HT-29 (cell line): ENCODE measurements around the gene TRAF4. TPM values are rescaled to one million over a fixed set of nuclear protein-coding genes. Genes with fewer than 3 reads are reported as not detected.

ENCODE experiments used
- DNase-seq: peaks from one replicate; pipeline ENCODE4 v3.0.0-alpha.2; 2015; ENCODE audit warnings: low spot score
- total RNA-seq: library from RNA; depleted of rRNA; stranded (reverse); fragments of >200 nt; shearing (Covaris generic); gene quantifications from 2 replicates; pipeline ENCODE4 v1.2.3, GENCODE V29; 2014; rRNA removed

The TRAF4 gene, protein sequence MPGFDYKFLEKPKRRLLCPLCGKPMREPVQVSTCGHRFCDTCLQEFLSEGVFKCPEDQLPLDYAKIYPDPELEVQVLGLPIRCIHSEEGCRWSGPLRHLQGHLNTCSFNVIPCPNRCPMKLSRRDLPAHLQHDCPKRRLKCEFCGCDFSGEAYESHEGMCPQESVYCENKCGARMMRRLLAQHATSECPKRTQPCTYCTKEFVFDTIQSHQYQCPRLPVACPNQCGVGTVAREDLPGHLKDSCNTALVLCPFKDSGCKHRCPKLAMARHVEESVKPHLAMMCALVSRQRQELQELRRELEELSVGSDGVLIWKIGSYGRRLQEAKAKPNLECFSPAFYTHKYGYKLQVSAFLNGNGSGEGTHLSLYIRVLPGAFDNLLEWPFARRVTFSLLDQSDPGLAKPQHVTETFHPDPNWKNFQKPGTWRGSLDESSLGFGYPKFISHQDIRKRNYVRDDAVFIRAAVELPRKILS
- 295 and 307 TPM in 2 replicates for total RNA-seq

DNA sequence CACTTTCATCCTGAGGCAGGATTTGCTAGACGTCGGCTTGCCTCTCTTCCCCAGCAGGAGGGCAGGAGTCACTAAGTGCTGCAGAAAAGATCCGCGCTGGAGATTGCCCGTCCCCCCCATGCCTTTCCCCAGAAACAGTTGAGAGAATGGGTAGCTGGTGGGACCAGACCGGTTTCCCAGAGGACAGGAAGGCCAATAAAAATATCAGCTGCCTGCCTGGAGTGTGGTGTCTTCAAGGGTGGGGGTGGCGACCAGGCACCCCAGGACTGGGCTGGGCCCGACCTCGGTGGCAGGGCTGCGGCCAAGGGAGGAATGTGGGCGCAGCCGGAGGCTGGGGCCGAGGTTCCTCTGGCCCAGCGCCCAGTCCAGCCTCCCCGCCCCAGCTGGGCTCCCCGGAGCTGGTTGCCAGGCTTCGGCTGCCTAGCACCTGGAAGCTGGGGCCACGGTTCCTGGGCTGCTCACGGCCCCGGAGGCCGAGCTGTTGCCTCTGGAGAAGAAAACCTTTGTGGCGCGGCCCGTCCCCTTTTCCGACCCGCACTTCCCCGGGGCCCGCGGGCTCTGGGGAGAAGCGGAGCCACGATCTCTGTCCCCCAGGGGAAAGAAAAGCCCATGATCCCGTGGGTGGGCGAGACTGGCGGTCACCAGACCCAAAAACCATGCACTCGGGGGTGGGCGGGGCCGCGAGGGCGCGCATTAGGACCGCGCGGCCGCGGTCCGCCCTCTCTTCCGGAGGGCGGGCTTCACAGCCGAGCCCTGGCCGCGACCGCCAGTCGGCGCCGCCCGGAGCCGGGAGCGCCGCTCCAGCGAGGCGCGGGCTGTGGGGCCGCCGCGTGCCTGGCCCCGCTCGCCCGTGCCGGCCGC, at the start of gene TRAF4:
Gene TRAF4 (plus strand): TSS at position 769 of the 861 bp plus-strand sequence. CDS start 102 bp downstream, outside the sequence.
- DNase-seq: peak; percentile 98

DNA sequence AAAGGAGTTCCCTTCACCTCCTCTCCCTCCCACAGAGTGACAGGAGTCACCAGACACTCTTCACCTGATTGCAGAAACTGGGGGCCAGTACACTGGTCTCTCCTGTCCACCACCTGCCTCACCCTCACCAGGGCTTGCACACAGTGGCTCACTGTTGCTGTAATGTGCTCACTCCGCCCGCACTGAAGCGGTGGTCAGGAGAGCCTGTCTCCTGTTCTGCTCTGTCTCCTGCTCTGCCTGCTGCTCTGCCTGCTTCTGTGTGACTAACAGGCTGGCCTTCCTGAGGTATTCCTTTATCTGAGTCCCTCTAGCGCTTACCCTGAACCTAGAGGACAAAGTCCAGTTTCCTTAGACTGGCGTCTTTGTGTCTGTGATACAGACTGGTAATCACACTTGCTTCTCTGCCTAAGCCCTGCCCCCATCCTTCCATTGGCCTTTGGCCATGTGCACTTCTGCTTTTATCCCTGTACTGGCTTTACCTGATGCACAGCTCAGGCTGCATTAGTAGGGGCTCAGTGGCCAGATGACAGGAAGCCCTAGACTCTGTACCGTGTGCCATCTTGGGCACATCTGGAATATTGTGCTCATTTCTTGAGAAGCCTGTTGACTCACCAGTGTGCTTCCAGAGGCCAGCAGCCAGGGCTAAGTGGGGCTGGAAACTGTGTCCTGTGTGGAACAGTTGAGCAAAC, 45.4 kb upstream of the TRAF4 start:
- DNase-seq: peak; percentile 95

DNA sequence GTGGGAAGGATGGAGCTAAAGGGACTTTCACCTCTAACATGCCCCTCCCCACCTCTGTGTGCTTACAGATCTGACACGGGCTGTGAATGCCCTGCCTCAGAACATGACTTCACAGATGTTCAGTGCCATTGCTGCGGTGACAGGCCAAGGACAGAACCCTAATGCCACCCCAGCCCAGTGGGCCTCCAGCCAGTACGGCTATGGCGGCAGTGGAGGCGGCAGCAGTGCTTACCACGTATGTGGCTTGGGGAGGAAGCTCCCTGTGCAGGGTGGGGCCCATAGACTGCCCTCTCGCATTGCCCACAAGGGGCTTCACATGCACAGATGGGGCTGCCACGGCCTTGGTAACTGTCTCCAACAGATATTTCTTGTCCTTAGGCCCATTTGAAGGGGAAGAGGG, 43.5 kb upstream of the TRAF4 start:
- DNase-seq: no peak

DNA sequence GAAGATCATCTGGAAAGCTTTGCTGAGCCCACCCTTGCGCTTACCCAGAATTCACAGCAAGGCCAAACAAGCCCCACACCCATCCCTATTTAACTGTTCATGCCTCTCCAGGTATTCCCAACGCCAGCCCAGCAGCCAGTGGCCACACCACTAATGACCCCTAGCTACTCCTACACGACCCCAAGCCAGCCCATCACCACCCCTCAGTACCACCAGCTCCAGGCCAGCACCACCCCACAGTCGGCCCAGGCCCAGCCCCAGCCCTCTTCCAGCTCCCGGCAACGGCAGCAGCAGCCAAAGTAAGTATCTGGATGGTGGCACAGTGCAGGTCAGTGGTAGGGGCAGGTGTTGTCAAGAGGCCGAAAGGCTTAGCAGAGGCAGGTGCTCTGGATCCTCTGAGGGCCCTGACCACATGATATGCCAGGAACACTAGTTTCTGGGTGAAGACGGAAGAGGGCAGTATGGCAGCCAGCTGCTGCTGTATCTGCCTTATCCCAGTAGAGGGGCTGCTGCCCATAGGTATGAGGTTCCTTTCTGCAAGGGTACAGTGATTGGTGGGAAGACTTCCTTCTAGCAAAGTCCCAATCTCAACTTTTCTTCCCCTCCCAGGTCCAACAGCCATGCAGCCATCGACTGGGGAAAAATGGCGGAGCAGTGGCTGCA, 42.9 kb upstream of the TRAF4 start:
- DNase-seq: no peak

DNA sequence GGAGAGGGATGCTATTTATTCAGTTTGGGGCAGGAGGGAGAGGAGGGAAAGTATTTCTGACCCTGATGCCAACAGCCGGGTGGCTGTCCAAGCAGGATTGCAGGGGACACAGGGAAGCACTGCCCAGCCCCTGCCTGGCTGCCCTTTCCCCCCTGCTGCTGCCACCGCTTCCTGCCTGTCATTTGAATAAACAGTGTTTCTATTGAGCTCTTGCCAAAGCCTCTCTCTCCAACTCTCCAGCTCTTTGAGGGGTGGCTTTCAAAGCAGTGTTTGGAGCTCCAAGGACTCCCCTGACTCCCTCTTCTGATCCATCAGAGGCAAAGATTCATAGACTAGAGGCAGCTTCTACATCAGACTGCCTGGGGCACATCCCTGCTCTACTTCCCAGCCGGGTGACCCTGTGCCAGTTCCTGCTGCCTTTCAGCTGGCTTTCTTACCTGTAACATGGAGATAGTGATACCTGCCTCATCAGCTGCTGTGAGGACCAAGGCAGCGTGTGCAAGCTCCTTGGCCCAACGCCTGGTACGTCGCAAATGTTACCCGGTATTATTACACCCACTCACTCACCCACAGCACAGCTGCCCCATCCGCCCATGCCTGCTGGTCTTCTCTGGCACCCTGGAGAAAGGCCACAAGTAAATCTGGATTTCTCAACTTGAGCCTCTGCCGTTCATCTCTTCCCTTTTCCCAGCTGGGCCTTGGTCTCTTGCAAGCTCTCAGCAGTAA, 41.6 kb upstream of the TRAF4 start:
- DNase-seq: no peak

DNA sequence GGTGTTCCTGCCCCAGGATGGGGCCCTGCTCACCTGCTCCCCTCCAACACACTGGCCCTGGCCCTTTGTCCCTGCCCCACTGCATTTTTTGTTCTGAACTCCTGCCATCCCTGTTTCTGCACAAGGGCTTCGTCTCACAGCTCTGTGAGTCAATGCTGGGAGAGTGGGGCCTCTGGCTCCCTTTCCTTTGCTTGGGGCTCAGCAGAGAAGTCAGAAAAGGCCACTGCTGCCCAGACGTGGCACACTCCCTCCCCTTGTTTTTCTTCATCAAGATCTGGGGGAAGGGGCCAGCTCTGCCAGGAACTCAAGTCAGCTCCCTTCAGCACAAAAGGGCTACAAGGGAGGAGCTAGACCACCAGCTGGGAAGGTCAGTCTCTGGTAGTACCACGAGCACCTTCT, 41.1 kb upstream of the TRAF4 start:
- no peak for DNase-seq

DNA sequence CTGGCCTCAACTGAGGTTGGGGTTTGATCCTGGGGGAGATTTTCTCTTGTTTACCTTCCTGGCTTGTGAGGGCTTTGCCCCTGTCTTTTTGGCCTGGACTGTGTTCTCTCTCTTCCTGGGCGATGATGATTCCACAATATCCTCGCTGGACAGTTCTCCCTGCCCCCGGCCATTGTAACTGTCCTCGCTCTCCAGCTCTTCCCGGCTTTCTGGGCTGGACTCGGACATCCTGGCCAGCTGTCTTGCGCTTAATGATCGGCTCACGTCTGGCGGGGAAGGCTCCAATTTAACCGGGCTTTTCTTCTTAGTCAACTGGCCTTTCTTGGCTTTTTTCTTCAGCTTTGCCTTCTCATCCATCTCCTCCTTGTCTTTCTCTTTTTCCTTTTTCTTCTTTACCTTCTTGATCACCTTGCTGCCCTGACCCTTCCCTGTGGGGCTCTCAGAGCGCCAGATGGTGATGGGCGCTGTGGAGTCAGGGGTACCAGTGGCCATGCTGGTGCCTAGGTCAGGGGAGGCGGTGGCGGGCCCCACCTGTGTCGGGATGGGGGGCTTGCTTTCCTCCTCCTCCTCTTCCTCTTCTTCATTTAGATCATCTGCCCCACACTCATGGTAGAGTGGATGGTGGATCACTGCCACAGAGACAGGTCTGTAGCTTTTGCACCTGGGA, 40.1 kb upstream of the TRAF4 start:
- no peak for DNase-seq

DNA sequence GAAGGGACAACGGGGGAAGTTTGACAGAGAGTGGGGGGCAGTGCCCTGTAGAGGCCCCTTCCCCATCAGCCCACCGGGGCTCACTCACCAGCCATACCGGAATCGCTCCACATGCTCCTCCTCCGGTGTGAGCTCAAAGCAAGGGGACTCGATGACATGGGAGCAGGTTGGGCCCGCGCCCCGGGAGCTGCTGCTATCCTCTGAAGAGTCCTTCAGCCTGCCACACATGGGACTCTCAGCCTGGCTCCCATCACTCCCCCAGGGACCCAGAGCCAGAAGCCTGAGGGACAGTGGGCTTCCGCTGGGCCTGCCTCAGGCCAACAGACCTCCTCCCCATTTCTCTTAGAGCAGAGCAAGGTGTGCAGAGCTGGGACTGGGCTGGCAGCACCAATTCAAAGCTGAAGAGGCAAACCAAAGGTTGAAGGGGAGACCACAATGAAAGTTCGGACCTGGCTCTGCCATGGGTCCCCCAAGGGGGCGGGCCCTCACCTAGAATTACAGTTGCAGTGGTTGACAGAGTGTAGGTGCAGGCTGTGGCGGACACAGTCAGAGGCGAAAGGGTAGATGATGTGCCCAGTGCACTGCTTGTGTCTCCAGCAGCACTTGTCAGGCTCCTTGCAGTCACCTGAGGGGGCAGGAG, 39.5 kb upstream of the TRAF4 start:
- no peak for DNase-seq

DNA sequence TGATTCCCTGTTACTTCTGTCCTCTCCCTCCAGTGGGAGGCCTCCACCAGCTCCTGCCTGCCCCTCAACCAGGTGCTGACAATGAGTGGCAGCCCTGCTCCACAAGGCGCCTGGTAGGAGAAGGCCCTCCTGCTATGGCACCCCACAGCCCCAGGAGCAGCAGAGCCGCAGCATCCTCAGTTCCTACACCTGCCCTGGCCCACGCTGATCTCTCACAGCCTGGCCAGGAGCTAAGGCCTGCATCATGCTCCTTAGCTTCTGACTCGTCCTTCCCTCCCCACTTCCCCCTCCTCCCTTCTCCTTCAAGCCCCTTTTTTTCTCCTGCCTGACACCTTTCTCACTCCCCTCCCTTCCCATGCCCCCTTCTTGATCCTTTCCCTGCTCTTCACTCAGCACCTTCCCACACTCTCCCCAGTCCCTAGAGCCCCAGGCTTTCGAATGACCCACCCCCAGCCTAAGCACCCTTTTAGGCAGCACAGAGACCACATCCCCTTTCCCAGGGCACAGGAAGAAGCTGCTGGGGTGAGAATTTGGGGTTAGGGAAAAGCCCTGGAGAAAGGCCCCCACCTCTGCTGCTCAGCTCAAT, 38.6 kb upstream of the TRAF4 start:
- DNase-seq: no peak

DNA sequence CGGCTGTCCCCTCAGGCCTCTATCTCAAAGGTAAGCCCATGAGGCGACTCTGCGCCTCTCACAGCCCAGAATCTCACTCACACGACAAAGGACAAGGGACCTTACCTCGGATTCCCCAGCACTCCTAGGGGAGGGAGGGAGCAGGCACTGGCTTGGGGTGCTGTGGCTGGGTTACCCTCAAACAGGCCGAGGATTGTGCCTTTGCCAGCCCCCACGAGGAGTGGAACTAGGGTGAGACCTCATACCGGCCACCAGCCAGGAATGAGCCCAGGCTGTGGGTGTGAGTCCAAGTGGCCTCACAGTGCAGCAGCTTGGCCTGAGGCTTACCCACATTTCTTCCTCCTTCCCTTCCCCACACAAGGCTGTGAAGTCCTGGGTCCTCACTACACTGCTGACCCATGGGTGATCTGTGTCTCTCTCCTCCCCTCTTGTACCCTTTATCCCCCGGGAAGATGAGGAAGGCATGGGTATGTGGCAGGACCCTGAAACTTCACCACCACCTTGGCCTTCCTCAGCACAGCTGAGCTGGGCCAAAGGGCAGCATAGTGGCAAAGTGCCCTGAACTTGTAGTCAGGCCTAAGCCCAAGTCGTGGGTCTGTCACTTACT, 38.0 kb upstream of the TRAF4 start:
- no peak for DNase-seq

DNA sequence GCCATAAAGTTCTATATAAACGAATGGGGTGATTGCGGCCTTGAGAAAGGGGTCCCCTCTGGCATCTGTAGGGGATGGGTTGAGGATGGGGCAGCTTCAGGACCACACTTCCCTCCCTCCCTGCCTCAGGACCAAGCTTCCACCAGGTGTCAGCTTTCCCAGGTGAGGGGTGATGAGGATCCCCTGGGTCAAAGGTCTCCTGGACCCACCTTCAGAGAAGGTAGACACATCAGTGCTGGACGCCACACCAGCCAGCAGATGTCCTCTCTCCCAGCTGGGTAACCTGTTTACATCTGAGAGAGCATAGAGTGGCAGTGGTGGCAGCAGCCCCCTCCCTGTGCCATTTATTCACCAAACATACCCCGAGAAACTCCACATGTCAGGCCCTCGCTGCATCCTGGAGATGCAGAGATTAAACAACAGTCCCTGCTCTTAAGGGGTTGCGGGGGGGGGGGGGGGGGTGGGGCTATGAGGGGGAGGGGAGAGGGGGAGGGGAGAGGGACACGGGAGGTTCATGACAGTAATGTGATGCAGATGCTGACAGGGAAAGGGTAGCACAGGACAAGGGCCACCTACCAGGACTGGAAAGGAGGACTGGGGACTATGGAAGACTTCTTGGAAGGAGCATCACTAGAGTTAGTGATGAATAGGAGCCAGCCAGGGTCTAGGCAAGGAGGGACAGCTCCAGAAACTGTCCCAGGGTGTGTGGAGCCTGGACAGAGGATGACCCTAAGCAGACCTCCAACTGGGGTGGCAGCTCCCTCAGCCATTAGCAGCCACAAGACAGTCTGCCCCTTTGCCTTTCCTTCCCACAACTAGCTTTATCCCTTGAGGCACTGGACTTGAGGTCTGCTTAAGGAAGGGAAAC, 37.1 kb upstream of the TRAF4 start:
- DNase-seq: no peak

DNA sequence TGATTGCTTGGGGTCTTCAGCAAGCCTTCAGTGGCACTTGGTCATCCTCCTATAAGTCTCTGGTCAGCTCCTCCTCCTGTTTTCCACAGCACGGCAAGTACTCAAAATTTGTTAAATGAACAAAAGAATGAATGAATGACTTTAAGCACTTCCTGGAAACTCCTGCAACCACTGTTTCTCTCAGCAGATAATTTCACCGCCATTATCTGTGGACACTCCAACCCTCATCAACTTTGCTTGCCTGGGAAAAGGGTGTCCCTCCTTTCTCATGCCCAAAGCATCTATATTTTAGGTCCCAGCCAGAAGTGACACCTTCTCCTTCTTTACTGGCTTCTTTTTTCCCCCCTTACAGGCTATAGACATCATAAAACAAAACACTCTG, 36.5 kb upstream of the TRAF4 start:
- no peak for DNase-seq

DNA sequence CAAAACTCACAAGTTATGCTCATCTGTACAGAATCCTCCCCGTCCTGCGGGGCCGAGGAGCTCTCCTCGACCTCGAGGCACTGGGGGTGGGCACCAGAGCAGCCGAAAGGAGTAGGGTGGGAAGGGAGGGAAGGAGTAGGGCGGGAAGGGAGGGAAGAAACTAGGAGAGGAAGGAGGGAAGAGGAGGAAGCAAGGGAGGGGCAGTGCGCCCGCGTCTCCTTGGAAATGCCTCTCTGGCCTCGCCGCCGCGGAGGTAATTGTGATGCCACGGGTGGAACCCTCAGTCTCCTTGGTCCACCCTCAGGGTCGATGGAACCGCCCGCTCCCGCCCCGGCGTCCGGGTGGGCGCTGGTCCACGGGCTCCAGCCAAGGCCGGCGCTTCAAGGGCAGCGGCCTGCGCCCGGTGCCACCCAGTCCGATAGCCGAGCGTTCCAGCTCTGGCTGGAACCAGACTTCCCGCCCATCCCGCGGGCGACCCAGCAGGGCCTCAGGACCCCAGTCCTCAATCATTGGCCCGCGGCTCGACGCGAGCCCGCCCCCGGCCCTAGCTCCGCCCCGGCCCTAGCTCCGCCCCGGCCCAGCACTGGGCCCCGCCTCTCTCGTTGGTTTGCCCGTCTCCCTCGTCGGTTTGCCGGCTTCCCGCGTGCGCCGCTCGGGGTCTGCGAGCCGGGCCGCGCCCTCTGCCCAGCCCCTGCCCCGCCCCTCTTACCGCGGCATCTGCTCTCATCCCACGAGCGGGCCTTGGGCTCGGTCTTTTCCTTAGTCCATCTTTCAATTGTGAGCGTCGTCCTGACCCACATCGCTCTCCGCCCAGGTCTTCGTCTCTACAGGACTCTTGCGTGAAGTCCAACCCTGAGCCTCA, 32.7 kb upstream of the TRAF4 start:
- DNase-seq: peak; percentile 90

DNA sequence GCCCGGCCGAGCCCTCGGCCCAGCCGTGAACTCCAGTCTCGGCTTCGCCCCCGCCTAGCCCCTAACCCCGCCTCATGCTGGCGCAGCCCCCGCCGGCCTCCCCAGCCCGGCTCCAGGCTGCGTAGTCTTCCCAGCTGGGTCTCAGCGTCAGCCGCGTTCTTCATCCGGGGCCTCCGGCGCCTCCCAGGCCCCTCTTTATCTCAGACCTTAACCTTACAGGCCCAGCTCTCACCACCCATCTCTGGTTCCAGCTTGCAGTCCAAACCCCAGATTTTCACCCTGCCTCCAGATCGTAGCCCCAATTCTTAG, 32.1 kb upstream of the TRAF4 start, which contains the start of gene PROCA1:
Gene PROCA1 (minus strand): TSS at position 166 of the 309 bp plus-strand sequence. CDS start 228 bp downstream, outside the sequence.
- DNase-seq: no peak

DNA sequence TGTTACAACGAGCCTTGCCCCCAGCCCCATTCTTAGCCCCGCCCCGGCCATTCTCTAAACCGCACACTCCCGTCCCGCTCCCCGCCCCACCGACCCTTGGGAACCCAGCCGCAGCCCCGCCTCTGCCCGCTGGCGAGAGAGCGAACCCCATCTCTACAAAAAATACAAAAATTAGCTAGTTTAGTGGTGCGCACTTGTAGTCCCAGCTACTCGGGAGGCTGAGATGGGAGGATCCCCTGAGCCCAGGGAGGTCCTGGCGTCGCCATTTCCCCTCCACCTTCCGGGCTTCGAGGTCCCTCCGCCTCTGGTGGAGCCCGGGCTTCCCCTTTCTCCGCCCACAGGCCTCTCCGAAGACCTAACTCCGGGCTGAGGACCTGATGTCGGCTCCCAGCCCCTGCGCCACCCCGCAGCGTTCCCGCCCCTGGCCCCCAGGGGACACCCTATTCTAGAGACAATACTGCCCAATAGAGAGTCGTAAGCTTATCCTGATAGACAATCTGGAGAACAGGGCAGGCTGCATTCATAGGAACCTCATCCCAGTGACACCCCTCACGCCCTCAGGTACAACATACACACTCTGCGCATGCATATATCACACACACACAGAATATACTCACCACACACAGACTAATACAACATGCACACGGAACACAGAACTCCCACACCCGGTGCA, 31.6 kb upstream of the TRAF4 start:
- DNase-seq: no peak

DNA sequence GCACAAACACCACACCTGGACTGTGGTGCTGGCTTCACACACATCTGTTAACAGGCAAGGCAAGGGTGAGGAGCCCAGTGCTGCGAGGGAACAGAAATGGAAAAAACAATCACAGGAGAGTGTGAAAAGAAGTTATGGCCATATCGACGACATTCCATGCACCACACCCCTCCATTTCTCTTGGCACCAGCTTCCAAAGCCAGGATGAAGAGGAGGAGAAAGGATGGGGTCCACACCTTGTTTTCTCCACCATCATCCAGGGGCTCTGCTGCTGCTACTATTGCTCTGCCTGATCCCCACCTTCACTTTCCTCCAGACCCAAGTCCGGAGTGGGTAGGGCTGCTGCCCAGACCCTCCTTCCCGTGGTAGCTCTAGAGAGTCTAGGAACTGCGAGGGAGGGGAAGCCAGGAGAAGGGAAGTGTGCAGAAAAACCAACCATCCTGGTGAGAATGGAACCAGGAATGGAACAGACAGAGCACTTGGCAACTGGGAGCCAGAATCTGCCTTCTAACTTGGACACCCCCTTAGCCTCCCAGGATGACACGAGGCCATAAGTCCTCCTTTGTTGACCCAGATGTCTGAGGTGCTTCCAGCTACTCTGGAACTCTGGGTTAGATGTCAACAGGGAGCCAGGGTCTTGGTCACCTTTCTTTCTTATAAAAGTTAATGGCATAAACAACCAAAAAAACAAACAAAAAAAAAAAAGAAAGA, 31.0 kb upstream of the TRAF4 start:
- no peak for DNase-seq
